NT2/D1 (cell line): Measurements from ENCODE around the gene PPP1R14B.

Source experiments
- DNase-seq: peaks from one replicate; pipeline ENCODE4 v3.0.0-alpha.2; 2011; ENCODE audit warnings: low read depth, low spot score
- H3K27me3 ChIP-seq: 2 replicates; pipeline ENCODE4 v1.6.0; 2011; ENCODE audit warnings: mild to moderate bottlenecking; ENCODE audit not compliant: insufficient read length, insufficient read depth
- H3K36me3 ChIP-seq: 2 replicates; pipeline ENCODE4 v1.6.1; 2011; ENCODE audit warnings: mild to moderate bottlenecking, low read length, mixed read lengths; ENCODE audit not compliant: insufficient read depth, insufficient read length
- H3K4me1 ChIP-seq: 2 replicates; pipeline ENCODE4 v1.5.1; 2011; ENCODE audit not compliant: insufficient read depth, insufficient read length
- H3K4me3 ChIP-seq: 2 replicates; pipeline ENCODE4 v1.5.1; 2011; ENCODE audit warnings: low read depth; ENCODE audit not compliant: insufficient read length
- H3K9ac ChIP-seq: 2 replicates; pipeline ENCODE4 v1.6.0; 2011; ENCODE audit warnings: low read depth; ENCODE audit not compliant: insufficient read length
- H3K9me3 ChIP-seq: 2 replicates; pipeline ENCODE4 v1.5.1; 2011; ENCODE audit warnings: mild to moderate bottlenecking, low read length; ENCODE audit not compliant: insufficient read depth
- SUZ12 ChIP-seq: IDR thresholded peaks from 2 replicates; pipeline ENCODE4 v1.6.1; 2011; ENCODE audit not compliant: insufficient read length, insufficient read depth; ENCODE audit errors: extremely low read depth
- YY1 ChIP-seq: IDR thresholded peaks from 2 replicates; pipeline ENCODE4 v1.6.1; 2011; ENCODE audit not compliant: insufficient read length, insufficient read depth
- ZNF274 ChIP-seq: IDR thresholded peaks from 2 replicates; pipeline ENCODE4 v1.6.1; 2011; ENCODE audit warnings: mild to moderate bottlenecking, low read depth, low read length

Gene PPP1R14B

DNA sequence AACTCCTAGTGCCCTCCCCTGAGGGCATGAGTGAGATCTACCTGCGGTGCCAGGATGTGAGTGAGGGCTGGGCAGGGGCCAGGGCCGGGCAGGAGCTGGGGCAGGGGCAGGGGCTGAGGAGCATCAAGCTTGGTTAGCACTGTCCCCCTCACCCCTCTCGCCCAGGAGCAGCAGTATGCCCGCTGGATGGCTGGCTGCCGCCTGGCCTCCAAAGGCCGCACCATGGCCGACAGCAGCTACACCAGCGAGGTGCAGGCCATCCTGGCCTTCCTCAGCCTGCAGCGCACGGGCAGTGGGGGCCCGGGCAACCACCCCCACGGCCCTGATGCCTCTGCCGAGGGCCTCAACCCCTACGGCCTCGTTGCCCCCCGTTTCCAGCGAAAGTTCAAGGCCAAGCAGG lies 26.5 kb downstream of the PPP1R14B start:
- H3K4me1 ChIP-seq = peaks cover 10% of the 10 kb centered on the region
- DNase-seq = no peak
- no peak overlapping the region for H3K4me3 ChIP-seq

DNA sequence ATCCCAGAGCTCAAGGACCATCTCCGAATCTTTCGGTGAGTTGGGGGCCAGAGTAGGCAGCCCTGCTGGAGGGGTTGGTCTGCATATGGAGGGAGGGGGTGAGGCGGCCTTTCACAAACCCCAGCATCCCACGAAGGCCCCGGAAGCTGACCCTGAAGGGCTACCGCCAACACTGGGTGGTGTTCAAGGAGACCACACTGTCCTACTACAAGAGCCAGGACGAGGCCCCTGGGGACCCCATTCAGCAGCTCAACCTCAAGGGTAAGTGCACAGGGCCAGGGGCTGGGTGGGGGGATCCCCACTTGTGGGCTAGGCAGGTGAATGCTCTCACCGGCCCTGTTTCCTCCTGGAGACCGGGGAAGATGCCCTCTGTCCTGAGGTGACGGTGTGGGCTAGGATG lies 27.0 kb downstream of the PPP1R14B start:
- no peak for TF ChIP-seq SUZ12
- TF ChIP-seq YY1 = no peak
- no peak for TF ChIP-seq ZNF274
- H3K4me1 ChIP-seq = peaks cover 7% of the 10 kb centered on the region
- H3K9me3 ChIP-seq = no peaks in the 10 kb centered on the region
- H3K36me3 ChIP-seq = peaks cover 52% of the 10 kb centered on the region
- H3K9ac ChIP-seq = no peak overlapping the region
- DNase-seq = no peak
- H3K4me3 ChIP-seq = no peak overlapping the region
- no peaks in the 10 kb centered on the region for H3K27me3 ChIP-seq

More for the DNA sequence above, 26.5 kb downstream of the PPP1R14B start:
- no peaks in the 10 kb centered on the region for H3K9me3 ChIP-seq
- H3K36me3 ChIP-seq = peaks cover 56% of the 10 kb centered on the region
- TF ChIP-seq ZNF274 = no peak
- TF ChIP-seq SUZ12 = no peak
- TF ChIP-seq YY1 = no peak
- H3K9ac ChIP-seq = no peak overlapping the region
- H3K27me3 ChIP-seq = no peaks in the 10 kb centered on the region

DNA sequence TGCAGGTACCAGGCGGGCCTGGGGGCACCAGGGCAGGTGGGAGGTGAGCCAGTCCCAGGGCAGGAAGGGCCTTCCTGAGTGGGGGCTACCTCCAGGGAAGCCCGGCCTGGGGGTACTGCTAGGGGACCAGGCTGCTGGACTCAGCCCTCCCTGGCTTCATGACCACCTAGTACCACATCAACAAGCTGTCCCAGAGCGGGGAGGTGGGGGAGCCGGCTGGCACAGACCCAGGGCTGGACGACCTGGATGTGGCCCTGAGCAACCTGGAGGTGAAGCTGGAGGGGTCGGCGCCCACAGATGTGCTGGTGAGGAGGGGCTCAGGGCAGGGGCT lies 27.4 kb downstream of the PPP1R14B start:
- H3K4me3 ChIP-seq = no peak overlapping the region
- no peak for DNase-seq
- no peak overlapping the region for H3K9ac ChIP-seq
- peaks cover 48% of the 10 kb centered on the region for H3K36me3 ChIP-seq
- TF ChIP-seq ZNF274 = no peak
- TF ChIP-seq SUZ12 = no peak
- no peak for TF ChIP-seq YY1
- peaks cover 3% of the 10 kb centered on the region for H3K4me1 ChIP-seq
- no peaks in the 10 kb centered on the region for H3K9me3 ChIP-seq
- H3K27me3 ChIP-seq = no peaks in the 10 kb centered on the region

GRCh38 chr11:64218628-64219353 lies 28.0 kb downstream of the PPP1R14B start:
- H3K9ac ChIP-seq = no peak overlapping the region

GRCh38 chr11:64216879-64217278 lies 29.9 kb downstream of the PPP1R14B start:
- Histone ChIP-seq H3K4me3 (no peak overlapping the region), H3K27me3 (no peaks in the 10 kb centered on the region), H3K9me3 (no peaks in the 10 kb centered on the region), H3K4me1 (no peaks in the 10 kb centered on the region), H3K9ac (no peak overlapping the region), H3K36me3 (peaks cover 38% of the 10 kb centered on the region)
- no peak for DNase-seq
- TF ChIP-seq YY1 = no peak
- TF ChIP-seq SUZ12 = no peak

More at GRCh38 chr11:64218628-64219353, 28.0 kb downstream of the PPP1R14B start:
- TF ChIP-seq YY1 = no peak
- TF ChIP-seq ZNF274 = no peak
- TF ChIP-seq SUZ12 = no peak
- Histone ChIP-seq H3K9me3 (no peaks in the 10 kb centered on the region), H3K27me3 (no peaks in the 10 kb centered on the region), H3K4me3 (no peak overlapping the region), H3K4me1 (peaks cover 3% of the 10 kb centered on the region), H3K36me3 (peaks cover 43% of the 10 kb centered on the region)
- DNase-seq = no peak

DNA sequence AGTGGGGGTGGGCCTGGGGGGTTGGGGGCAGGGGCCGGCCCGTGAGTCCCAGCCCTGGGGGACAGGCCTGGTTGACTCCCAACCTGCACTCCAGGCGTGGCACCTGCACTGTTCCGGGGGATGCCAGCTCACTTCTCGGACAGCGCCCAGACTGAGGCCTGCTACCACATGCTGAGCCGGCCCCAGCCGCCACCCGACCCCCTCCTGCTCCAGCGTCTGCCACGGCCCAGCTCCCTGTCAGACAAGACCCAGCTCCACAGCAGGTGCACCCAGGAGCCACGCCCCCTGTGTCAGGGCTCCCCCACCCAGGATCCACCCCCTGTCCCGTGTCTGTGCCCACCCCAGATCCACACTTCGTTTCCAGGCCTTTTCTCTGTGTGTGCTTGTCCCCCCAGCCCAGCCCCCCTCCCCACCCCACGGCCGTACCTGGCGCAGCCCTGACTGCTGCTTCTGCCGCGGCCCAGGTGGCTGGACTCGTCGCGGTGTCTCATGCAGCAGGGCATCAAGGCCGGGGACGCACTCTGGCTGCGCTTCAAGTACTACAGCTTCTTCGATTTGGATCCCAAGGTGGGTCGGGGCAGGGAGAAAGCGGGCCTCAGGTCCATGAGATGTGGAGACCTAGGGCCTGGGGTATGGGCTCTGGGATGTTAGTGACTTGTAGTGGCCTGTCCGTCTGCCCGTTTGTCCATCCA lies 35.4 kb downstream of the PPP1R14B start:
- no peak for DNase-seq
- no peak for TF ChIP-seq SUZ12
- TF ChIP-seq ZNF274 = no peak
- TF ChIP-seq YY1 = no peak

GRCh38 chr11:64210301-64211020 lies 36.3 kb downstream of the PPP1R14B start:
- no peak overlapping the region for H3K9ac ChIP-seq
- DNase-seq = no peak
- H3K27me3 ChIP-seq = no peaks in the 10 kb centered on the region
- H3K4me1 ChIP-seq = peaks cover 18% of the 10 kb centered on the region
- TF ChIP-seq SUZ12 (no peak), YY1 (no peak), ZNF274 (no peak)
- no peaks in the 10 kb centered on the region for H3K9me3 ChIP-seq
- peaks cover 51% of the 10 kb centered on the region for H3K36me3 ChIP-seq
- no peak overlapping the region for H3K4me3 ChIP-seq

More for the DNA sequence above, 35.4 kb downstream of the PPP1R14B start:
- H3K36me3 ChIP-seq = peaks cover 44% of the 10 kb centered on the region
- no peaks in the 10 kb centered on the region for H3K27me3 ChIP-seq
- H3K9ac ChIP-seq = no peak overlapping the region
- no peaks in the 10 kb centered on the region for H3K9me3 ChIP-seq
- H3K4me1 ChIP-seq = peaks cover 13% of the 10 kb centered on the region
- H3K4me3 ChIP-seq = no peak overlapping the region
